Colon (tissue), 2 donors: Measurements from ENCODE around the gene QSOX2.

ENCODE experiments used
- FAIRE-seq: peaks from 2 replicates; lab custom pipeline; 2012; peaks lifted over from hg19 to GRCh38; lab: Jason Lieb, UNC
- donor health status: control.
- donor health status: control.

Gene QSOX2

GRCh38 chr9:136190237-136190601 is 55.4 kb downstream of the QSOX2 start:
- FAIRE-seq = no peak

- FAIRE-seq = no peak
Measured at GRCh38 chr9:136189394-136190236, 56.0 kb downstream of the QSOX2 start.

- no peak for FAIRE-seq
Measured at GRCh38 chr9:136187683-136188586, 57.7 kb downstream of the QSOX2 start.

- no peak for FAIRE-seq
Measured at GRCh38 chr9:136187197-136187596, 58.4 kb downstream of the QSOX2 start.

- FAIRE-seq = no peak
Measured at GRCh38 chr9:136186386-136186785, 59.2 kb downstream of the QSOX2 start.

- no peak for FAIRE-seq
Measured at GRCh38 chr9:136185596-136186366, 59.8 kb downstream of the QSOX2 start.

GRCh38 chr9:136185066-136185465 is 60.5 kb downstream of the QSOX2 start:
- FAIRE-seq = no peak

- no peak for FAIRE-seq
Measured at GRCh38 chr9:136182850-136183422, 62.7 kb downstream of the QSOX2 start.

- no peak for FAIRE-seq
Measured at GRCh38 chr9:136182420-136182787, 63.2 kb downstream of the QSOX2 start.

GRCh38 chr9:136181784-136182419 is 63.7 kb downstream of the QSOX2 start:
- no peak for FAIRE-seq

GRCh38 chr9:136180586-136180985 is 65.0 kb downstream of the QSOX2 start:
- FAIRE-seq = no peak

GRCh38 chr9:136179761-136180160 is 65.9 kb downstream of the QSOX2 start:
- FAIRE-seq = no peak

- no peak for FAIRE-seq
Measured at GRCh38 chr9:136179101-136179616, 66.5 kb downstream of the QSOX2 start.

GRCh38 chr9:136178773-136179075 is 66.9 kb downstream of the QSOX2 start:
- no peak for FAIRE-seq

- FAIRE-seq = no peak
Measured at GRCh38 chr9:136178061-136178772, 67.4 kb downstream of the QSOX2 start.

GRCh38 chr9:136177224-136177623 is 68.4 kb downstream of the QSOX2 start:
- no peak for FAIRE-seq

- FAIRE-seq = no peak
Measured at GRCh38 chr9:136175616-136176197, 69.9 kb downstream of the QSOX2 start.

- FAIRE-seq = no peak
Measured at GRCh38 chr9:136174779-136175615, 70.6 kb downstream of the QSOX2 start.

- FAIRE-seq = no peak
Measured at GRCh38 chr9:136173648-136174290, 71.8 kb downstream of the QSOX2 start.
